SU-DHL-6 (cell line): ENCODE data around the gene KDM3B.

Source experiments
- CTCF ChIP-seq: fragments of 200-600 bp; sonication (generic); IDR thresholded peaks from one replicate; pipeline ENCODE4 v1.5.1; 2017; ENCODE audit warnings: antibody characterized with exemption, mild to moderate bottlenecking, low read length, moderate library complexity; ENCODE audit not compliant: insufficient read depth, poor library complexity, severe bottlenecking
- EZH2phosphoT487 ChIP-seq: fragments of 200-600 bp; sonication (generic), shearing (Covaris generic); conservative IDR thresholded peaks from 2 replicates; pipeline ENCODE4 v1.6.1; 2018; ENCODE audit warnings: mild to moderate bottlenecking, antibody characterized with exemption, low read length, moderate library complexity, mixed read lengths

- TF ChIP-seq CTCF (no peak), EZH2phosphoT487 (no peak)
Measured at GRCh38 chr5:138344887-138345622, 7.4 kb upstream of the KDM3B start.
